ENCODE measurements around the gene LRRC74A. TPM values are rescaled to one million over a fixed set of nuclear protein-coding genes. Genes with fewer than 3 reads are reported as not detected.

LRRC74A gene
- total RNA-seq, 1 donor from 2014 or later = not detected

- H3K4me3 ChIP-seq = no peak overlapping the region
- no peaks in the 10 kb centered on the region for H3K9me3 ChIP-seq
- peaks cover 5% of the 10 kb centered on the region for H3K27me3 ChIP-seq (ENCODE audit: low read depth)
- intact Hi-C loops (cut with DNase I) = no loop called here
- H3K4me1 ChIP-seq = peaks cover 9% of the 10 kb centered on the region
- peak; percentile 92 for TF ChIP-seq CTCF (IDR thresholded peaks at IDR 0.05)
- peak; percentile 71 for DNase-seq
- ATAC-seq = peak; percentile 63
- no peak overlapping the region for H3K27ac ChIP-seq
- H3K36me3 ChIP-seq = no peaks in the 10 kb centered on the region
These were observed 46.7 kb downstream of the LRRC74A start for GRCh38 chr14:76872796-76873432.

- no peak for ATAC-seq
- Histone ChIP-seq H3K4me1 (no peaks in the 10 kb centered on the region), H3K27me3 (ENCODE audit: low read depth) (no peaks in the 10 kb centered on the region), H3K36me3 (no peaks in the 10 kb centered on the region), H3K4me3 (no peak overlapping the region), H3K9me3 (no peaks in the 10 kb centered on the region), H3K27ac (no peak overlapping the region)
- TF ChIP-seq CTCF (IDR thresholded peaks at IDR 0.05) = no peak
- intact Hi-C loops (cut with DNase I) = no loop called here
- no peak for DNase-seq
These were observed 48.5 kb downstream of the LRRC74A start for GRCh38 chr14:76874734-76875133.

GRCh38 chr14:76876076-76876475, 49.9 kb downstream of the LRRC74A start:
- DNase-seq = no peak
- Histone ChIP-seq H3K9me3 (no peaks in the 10 kb centered on the region), H3K36me3 (no peaks in the 10 kb centered on the region), H3K27ac (no peak overlapping the region), H3K4me1 (no peaks in the 10 kb centered on the region), H3K27me3 (ENCODE audit: low read depth) (no peaks in the 10 kb centered on the region), H3K4me3 (no peak overlapping the region)
- TF ChIP-seq CTCF (IDR thresholded peaks at IDR 0.05) = peak; percentile 93
- ATAC-seq = peak; percentile 88 to 90
- intact Hi-C loops (cut with DNase I) = no loop called here

GRCh38 chr14:76877871-76878270, 51.7 kb downstream of the LRRC74A start:
- Histone ChIP-seq H3K4me3 (no peak overlapping the region), H3K27ac (no peak overlapping the region), H3K27me3 (ENCODE audit: low read depth) (no peaks in the 10 kb centered on the region), H3K4me1 (peaks cover 11% of the 10 kb centered on the region), H3K36me3 (no peaks in the 10 kb centered on the region), H3K9me3 (no peaks in the 10 kb centered on the region)
- no peak for ATAC-seq
- no peak for TF ChIP-seq CTCF (IDR thresholded peaks at IDR 0.05)
- DNase-seq = no peak
- intact Hi-C loops (cut with DNase I) = no loop called here

GRCh38 chr14:76880449-76880848, 54.2 kb downstream of the LRRC74A start:
- intact Hi-C loops (cut with DNase I) = no loop called here
- peaks cover 24% of the 10 kb centered on the region for H3K4me1 ChIP-seq
- H3K27me3 ChIP-seq (ENCODE audit: low read depth) = no peaks in the 10 kb centered on the region
- no peak for ATAC-seq
- no peaks in the 10 kb centered on the region for H3K9me3 ChIP-seq
- no peak for TF ChIP-seq CTCF (IDR thresholded peaks at IDR 0.05)
- no peak for DNase-seq
- no peaks in the 10 kb centered on the region for H3K36me3 ChIP-seq
- H3K27ac ChIP-seq = no peak overlapping the region
- no peak overlapping the region for H3K4me3 ChIP-seq
